Epithelial cell of proximal tubule (primary cell): ENCODE results near the gene BCL10. TPM values are rescaled to one million over a fixed set of nuclear protein-coding genes. Genes with fewer than 3 reads are reported as not detected.

Experiments
- DNase-seq: peaks from one replicate; pipeline ENCODE4 v3.0.0-alpha.2; 2011; ENCODE audit warnings: low read depth
- H3K4me3 ChIP-seq: 2 replicates; pipeline ENCODE4 v1.5.1; 2011; ENCODE audit warnings: low read depth, mild to moderate bottlenecking, low read length
- CTCF ChIP-seq: conservative IDR thresholded peaks from 2 replicates; pipeline ENCODE4 v1.5.1; 2012; ENCODE audit warnings: low read depth, mild to moderate bottlenecking, low read length
- total RNA-seq: library from RNA; depleted of rRNA; stranded (reverse); fragments of >200 nt; gene quantifications from 2 replicates; pipeline ENCODE4 v1.2.3, GENCODE V29; 2015

BCL10 gene
- total RNA-seq, 1 donor from 2014 or later = 87.9 TPM

GRCh38 chr1:85240643-85241042 is 35.8 kb downstream of the BCL10 start:
- no peak for DNase-seq
- no peak for TF ChIP-seq CTCF
- H3K4me3 ChIP-seq = no peak overlapping the region

GRCh38 chr1:85240174-85240601 is 36.2 kb downstream of the BCL10 start:
- H3K4me3 ChIP-seq = no peak overlapping the region
- DNase-seq = no peak
- peak; percentile 54 for TF ChIP-seq CTCF

- no peak overlapping the region for H3K4me3 ChIP-seq
- TF ChIP-seq CTCF = no peak
Measured at GRCh38 chr1:85237613-85238012, 38.8 kb downstream of the BCL10 start.

GRCh38 chr1:85230305-85230977 is 46.0 kb downstream of the BCL10 start:
- no peak overlapping the region for H3K4me3 ChIP-seq
- DNase-seq = no peak
- TF ChIP-seq CTCF = peak; percentile 61

More at GRCh38 chr1:85237613-85238012, 38.8 kb downstream of the BCL10 start:
- no peak for DNase-seq

- DNase-seq = no peak
- H3K4me3 ChIP-seq = no peak overlapping the region
- TF ChIP-seq CTCF = no peak
Measured at GRCh38 chr1:85229574-85230097, 46.8 kb downstream of the BCL10 start.

- TF ChIP-seq CTCF = no peak
- DNase-seq = no peak
- H3K4me3 ChIP-seq = no peak overlapping the region
Measured at GRCh38 chr1:85228972-85229371, 47.5 kb downstream of the BCL10 start.
